ENCODE measurements around the gene ASAP2. TPM values are rescaled to one million over a fixed set of nuclear protein-coding genes. Genes with fewer than 3 reads are reported as not detected.

ASAP2 gene
- total and polyA plus RNA-seq, 9 of the 15 experiments (the other 6 are each of a cell fraction or from before 2014, with no cell fraction given): 0.06 to 4.3 (median 3.1) TPM

DNA sequence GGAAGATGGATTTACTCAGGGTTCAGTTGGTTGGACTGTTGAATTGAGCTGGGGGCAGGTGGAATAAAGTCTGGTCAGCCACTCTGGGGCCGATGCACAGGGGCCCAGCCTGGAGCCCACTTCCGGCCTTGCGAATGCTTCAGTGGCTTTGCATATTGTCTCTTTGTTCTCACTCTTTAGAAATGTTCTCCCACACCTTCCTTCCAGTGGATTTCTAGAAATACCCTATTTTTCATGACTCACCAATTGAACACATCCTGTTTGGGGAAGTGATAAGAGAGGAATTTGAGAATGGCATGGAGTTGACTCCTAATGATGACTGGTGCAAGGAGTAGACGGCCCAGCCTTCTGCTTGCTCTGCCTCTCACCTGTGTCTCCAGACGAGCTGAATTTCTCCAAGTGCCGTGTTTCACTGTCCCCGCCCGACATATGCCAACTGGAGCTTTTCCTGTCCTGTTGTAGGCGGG is 28.1 kb downstream of the ASAP2 start (continued):
- TF ChIP-seq, protein P1, sequence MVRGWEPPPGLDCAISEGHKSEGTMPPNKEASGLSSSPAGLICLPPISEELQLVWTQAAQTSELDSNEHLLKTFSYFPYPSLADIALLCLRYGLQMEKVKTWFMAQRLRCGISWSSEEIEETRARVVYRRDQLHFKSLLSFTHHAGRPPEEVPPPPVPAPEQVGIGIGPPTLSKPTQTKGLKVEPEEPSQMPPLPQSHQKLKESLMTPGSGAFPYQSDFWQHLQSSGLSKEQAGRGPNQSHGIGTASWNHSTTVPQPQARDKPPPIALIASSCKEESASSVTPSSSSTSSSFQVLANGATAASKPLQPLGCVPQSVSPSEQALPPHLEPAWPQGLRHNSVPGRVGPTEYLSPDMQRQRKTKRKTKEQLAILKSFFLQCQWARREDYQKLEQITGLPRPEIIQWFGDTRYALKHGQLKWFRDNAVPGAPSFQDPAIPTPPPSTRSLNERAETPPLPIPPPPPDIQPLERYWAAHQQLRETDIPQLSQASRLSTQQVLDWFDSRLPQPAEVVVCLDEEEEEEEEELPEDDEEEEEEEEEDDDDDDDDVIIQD (CRISPR knock-in tag; IDR thresholded peaks at IDR 0.05): no peak
- TF ChIP-seq POLR2H (tag; IDR thresholded peaks at IDR 0.05; ENCODE audit: low read depth) (no peak), ZNF780A (CRISPR knock-in tag; IDR thresholded peaks at IDR 0.05) (no peak), ZNF253 (CRISPR knock-in tag; conservative IDR thresholded peaks at IDR 0.05) (no peak), RAD51 (IDR thresholded peaks at IDR 0.05; ENCODE audit: borderline replicate concordance, low read depth) (no peak), FOXM1 (IDR thresholded peaks at IDR 0.05; ENCODE audit: low read depth) (no peak), FOXM1 (CRISPR knock-in tag; IDR thresholded peaks at IDR 0.05; ENCODE audit: low read depth) (no peak), CAMTA2 (CRISPR knock-in tag; conservative IDR thresholded peaks at IDR 0.05) (no peak), KLF1 (tag; IDR thresholded peaks at IDR 0.05) (no peak), YBX1 (IDR thresholded peaks at IDR 0.05) (no peak)
- TF ChIP-seq, protein P2, sequence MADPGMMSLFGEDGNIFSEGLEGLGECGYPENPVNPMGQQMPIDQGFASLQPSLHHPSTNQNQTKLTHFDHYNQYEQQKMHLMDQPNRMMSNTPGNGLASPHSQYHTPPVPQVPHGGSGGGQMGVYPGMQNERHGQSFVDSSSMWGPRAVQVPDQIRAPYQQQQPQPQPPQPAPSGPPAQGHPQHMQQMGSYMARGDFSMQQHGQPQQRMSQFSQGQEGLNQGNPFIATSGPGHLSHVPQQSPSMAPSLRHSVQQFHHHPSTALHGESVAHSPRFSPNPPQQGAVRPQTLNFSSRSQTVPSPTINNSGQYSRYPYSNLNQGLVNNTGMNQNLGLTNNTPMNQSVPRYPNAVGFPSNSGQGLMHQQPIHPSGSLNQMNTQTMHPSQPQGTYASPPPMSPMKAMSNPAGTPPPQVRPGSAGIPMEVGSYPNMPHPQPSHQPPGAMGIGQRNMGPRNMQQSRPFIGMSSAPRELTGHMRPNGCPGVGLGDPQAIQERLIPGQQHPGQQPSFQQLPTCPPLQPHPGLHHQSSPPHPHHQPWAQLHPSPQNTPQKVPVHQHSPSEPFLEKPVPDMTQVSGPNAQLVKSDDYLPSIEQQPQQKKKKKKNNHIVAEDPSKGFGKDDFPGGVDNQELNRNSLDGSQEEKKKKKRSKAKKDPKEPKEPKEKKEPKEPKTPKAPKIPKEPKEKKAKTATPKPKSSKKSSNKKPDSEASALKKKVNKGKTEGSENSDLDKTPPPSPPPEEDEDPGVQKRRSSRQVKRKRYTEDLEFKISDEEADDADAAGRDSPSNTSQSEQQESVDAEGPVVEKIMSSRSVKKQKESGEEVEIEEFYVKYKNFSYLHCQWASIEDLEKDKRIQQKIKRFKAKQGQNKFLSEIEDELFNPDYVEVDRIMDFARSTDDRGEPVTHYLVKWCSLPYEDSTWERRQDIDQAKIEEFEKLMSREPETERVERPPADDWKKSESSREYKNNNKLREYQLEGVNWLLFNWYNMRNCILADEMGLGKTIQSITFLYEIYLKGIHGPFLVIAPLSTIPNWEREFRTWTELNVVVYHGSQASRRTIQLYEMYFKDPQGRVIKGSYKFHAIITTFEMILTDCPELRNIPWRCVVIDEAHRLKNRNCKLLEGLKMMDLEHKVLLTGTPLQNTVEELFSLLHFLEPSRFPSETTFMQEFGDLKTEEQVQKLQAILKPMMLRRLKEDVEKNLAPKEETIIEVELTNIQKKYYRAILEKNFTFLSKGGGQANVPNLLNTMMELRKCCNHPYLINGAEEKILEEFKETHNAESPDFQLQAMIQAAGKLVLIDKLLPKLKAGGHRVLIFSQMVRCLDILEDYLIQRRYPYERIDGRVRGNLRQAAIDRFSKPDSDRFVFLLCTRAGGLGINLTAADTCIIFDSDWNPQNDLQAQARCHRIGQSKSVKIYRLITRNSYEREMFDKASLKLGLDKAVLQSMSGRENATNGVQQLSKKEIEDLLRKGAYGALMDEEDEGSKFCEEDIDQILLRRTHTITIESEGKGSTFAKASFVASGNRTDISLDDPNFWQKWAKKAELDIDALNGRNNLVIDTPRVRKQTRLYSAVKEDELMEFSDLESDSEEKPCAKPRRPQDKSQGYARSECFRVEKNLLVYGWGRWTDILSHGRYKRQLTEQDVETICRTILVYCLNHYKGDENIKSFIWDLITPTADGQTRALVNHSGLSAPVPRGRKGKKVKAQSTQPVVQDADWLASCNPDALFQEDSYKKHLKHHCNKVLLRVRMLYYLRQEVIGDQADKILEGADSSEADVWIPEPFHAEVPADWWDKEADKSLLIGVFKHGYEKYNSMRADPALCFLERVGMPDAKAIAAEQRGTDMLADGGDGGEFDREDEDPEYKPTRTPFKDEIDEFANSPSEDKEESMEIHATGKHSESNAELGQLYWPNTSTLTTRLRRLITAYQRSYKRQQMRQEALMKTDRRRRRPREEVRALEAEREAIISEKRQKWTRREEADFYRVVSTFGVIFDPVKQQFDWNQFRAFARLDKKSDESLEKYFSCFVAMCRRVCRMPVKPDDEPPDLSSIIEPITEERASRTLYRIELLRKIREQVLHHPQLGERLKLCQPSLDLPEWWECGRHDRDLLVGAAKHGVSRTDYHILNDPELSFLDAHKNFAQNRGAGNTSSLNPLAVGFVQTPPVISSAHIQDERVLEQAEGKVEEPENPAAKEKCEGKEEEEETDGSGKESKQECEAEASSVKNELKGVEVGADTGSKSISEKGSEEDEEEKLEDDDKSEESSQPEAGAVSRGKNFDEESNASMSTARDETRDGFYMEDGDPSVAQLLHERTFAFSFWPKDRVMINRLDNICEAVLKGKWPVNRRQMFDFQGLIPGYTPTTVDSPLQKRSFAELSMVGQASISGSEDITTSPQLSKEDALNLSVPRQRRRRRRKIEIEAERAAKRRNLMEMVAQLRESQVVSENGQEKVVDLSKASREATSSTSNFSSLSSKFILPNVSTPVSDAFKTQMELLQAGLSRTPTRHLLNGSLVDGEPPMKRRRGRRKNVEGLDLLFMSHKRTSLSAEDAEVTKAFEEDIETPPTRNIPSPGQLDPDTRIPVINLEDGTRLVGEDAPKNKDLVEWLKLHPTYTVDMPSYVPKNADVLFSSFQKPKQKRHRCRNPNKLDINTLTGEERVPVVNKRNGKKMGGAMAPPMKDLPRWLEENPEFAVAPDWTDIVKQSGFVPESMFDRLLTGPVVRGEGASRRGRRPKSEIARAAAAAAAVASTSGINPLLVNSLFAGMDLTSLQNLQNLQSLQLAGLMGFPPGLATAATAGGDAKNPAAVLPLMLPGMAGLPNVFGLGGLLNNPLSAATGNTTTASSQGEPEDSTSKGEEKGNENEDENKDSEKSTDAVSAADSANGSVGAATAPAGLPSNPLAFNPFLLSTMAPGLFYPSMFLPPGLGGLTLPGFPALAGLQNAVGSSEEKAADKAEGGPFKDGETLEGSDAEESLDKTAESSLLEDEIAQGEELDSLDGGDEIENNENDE (IDR thresholded peaks at IDR 0.05; ENCODE audit: low read depth, low read length): no peak
- TF ChIP-seq, protein P3, sequence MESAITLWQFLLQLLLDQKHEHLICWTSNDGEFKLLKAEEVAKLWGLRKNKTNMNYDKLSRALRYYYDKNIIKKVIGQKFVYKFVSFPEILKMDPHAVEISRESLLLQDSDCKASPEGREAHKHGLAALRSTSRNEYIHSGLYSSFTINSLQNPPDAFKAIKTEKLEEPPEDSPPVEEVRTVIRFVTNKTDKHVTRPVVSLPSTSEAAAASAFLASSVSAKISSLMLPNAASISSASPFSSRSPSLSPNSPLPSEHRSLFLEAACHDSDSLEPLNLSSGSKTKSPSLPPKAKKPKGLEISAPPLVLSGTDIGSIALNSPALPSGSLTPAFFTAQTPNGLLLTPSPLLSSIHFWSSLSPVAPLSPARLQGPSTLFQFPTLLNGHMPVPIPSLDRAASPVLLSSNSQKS (CRISPR knock-in tag; IDR thresholded peaks at IDR 0.05): no peak
- TF ChIP-seq, protein P4, sequence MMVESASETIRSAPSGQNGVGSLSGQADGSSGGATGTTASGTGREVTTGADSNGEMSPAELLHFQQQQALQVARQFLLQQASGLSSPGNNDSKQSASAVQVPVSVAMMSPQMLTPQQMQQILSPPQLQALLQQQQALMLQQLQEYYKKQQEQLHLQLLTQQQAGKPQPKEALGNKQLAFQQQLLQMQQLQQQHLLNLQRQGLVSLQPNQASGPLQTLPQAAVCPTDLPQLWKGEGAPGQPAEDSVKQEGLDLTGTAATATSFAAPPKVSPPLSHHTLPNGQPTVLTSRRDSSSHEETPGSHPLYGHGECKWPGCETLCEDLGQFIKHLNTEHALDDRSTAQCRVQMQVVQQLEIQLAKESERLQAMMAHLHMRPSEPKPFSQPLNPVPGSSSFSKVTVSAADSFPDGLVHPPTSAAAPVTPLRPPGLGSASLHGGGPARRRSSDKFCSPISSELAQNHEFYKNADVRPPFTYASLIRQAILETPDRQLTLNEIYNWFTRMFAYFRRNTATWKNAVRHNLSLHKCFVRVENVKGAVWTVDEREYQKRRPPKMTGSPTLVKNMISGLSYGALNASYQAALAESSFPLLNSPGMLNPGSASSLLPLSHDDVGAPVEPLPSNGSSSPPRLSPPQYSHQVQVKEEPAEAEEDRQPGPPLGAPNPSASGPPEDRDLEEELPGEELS (CRISPR knock-in tag; IDR thresholded peaks at IDR 0.05; ENCODE audit: borderline replicate concordance): no peak
